GM12892 (cell line): ENCODE results near the gene LMF2.
"Not testable (repeated sequence)": the region's sequence is repeated elsewhere in the genome, so short reads cannot be mapped to it uniquely, and the experiment has no call there.

Experiments
- DNase-seq: peaks from one replicate; pipeline ENCODE4 v3.0.0; 2011; ENCODE audit not compliant: insufficient read length
- FAIRE-seq: peaks from 2 replicates; lab custom pipeline; 2011; peaks lifted over from hg19 to GRCh38; lab: Jason Lieb, UNC
- POLR2A ChIP-seq: IDR thresholded peaks from 2 replicates; pipeline ENCODE4 v1.6.1; 2011; ENCODE audit warnings: low read depth, low read length, control low read depth
- POLR2AphosphoS5 ChIP-seq: IDR thresholded peaks from 2 replicates; pipeline ENCODE4 v1.6.1; 2011; ENCODE audit warnings: low read depth, low read length, control low read depth
- TAF1 ChIP-seq: IDR thresholded peaks from 2 replicates; pipeline ENCODE4 v1.6.1; 2011; ENCODE audit warnings: low read depth, mild to moderate bottlenecking, control low read depth, low read length, borderline replicate concordance

Gene LMF2

DNA sequence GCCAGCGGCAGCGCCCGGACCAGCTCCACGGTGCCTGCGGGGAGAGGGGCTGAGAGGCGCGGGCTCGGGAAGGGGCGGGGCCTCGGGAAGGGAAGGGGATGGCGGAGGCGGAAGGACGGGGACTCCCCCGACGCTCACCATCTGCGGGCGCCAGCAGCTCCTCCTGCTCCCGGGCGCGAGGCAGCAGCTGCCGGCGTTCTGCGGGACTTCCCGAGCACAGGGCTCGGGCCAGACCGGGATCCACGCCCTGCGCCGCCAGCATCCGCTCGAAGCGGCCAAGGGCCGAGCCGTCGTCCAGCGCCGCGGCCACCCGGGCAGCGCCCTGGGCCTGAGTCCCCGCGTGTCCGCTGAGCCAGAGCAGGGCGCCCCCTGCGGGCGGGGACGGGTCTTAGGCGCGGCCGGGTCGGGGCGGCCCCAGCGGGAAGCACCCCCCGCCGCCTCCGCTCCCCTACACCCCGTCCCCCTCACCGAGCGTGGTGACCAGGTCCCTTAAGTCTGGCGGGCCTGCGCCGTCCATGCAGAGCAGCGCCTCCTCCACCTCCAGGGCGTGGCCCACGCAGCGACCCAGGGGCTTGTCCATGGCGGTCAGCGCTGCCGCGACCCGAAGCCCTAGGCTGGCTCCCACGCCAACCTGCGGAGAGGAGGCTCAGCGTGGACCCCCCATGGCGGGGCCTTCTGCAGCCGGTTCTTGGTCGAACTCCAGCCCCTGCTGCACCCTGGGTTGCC lies 18.8 kb upstream of the LMF2 start:
- no peak for FAIRE-seq
- TF ChIP-seq TAF1: peak; percentile 31; the same call in 1 of the 2 replicates
- TF ChIP-seq POLR2A: no peak; the same call in 1 of the 2 replicates

DNA sequence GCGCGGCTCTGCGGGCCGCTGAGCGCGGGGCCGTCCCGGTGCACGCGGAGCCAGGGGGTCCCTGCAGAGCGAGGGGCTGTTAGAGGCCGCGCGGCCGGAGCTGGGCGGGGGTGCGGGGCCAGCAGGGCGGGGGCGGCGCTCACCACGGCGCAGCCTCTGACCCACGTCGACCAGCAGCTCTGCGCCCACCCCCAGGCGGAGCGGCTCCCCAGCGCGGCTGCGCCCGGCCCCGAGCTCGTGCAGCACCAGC lies 18.3 kb upstream of the LMF2 start:
- TF ChIP-seq POLR2A (no peak), TAF1 (no peak), POLR2AphosphoS5 (no peak)
- FAIRE-seq (no peak), DNase-seq (no peak)

More for the DNA sequence above, 18.8 kb upstream of the LMF2 start:
- DNase-seq: peak; percentile 85

DNA sequence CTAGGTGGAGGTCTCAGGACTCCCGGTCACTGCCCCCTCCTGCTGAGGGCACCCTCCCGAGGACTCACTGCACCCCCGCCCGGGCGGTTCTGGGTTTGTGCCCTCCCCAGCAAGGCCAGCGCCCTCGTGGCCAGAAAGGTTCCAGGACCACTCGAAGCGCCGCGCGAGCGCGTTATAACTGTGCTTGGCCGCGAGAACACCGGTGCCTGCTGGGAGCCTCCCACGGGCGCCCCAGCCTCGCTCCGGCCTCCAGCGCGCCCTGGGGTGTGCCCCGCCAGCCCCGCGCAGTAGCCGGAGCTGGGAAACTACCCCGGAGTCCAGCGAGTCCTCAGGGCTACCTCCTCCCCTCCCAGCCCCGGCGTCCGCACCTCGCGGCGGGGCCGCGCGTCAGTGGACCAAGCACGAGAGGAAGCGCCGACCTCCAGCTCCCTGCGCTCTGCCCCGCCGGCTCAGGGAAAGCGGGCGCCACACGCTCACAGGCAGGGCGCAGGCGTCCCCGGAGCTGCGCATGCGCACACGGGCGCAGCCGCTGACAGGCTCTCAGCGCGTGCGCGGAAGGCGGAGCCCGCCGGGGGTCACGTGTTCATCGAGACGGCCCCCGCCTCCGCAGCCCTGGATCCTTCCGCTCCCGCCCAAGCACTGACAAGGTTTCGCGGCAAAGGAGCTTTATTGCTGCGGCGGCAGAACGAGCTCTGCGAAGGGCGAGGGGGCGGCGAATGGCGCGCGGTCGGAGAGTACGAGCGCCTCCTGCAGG lies 17.8 kb upstream of the LMF2 start, which contains the start of gene SCO2:
Gene SCO2, minus strand, starts transcription at position 495 of the 754 bp plus-strand sequence. CDS start 1,187 bp downstream, outside the sequence.
- peak; percentile 99 for FAIRE-seq
- TF ChIP-seq POLR2AphosphoS5 (peak; percentile 68; the same call in 1 of the 2 replicates), POLR2A (peak; percentile 80), TAF1 (no peak; the same call in 1 of the 2 replicates)
- peak; percentile 98 for DNase-seq

DNA sequence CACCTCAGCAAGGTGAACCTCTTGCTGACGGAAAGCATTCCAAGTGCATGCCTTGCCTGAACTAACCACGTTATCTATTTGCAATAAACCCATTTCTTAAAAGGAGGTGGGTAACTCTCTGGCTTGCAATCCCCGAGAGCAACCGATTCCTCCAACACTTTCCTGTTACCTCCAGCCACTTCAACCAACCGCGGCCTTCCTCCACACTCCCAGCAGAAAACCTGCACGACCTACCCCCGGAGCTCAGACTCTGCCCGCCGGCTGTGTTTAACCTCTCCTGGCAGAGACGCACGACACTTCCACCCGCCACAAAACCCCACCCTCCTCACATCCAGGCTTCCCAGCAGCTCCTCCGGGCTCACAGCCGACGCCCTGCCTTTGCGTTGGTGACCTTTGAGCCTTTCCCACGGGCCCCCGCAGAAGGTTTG lies 17.2 kb upstream of the LMF2 start:
- TF ChIP-seq POLR2A (no peak; the same call in 1 of the 2 replicates), TAF1 (0 out of 2 replicates have a peak, but pooled peaks have one; percentile 9), POLR2AphosphoS5 (peak; percentile 85)
- FAIRE-seq (no peak), DNase-seq (no peak)

DNA sequence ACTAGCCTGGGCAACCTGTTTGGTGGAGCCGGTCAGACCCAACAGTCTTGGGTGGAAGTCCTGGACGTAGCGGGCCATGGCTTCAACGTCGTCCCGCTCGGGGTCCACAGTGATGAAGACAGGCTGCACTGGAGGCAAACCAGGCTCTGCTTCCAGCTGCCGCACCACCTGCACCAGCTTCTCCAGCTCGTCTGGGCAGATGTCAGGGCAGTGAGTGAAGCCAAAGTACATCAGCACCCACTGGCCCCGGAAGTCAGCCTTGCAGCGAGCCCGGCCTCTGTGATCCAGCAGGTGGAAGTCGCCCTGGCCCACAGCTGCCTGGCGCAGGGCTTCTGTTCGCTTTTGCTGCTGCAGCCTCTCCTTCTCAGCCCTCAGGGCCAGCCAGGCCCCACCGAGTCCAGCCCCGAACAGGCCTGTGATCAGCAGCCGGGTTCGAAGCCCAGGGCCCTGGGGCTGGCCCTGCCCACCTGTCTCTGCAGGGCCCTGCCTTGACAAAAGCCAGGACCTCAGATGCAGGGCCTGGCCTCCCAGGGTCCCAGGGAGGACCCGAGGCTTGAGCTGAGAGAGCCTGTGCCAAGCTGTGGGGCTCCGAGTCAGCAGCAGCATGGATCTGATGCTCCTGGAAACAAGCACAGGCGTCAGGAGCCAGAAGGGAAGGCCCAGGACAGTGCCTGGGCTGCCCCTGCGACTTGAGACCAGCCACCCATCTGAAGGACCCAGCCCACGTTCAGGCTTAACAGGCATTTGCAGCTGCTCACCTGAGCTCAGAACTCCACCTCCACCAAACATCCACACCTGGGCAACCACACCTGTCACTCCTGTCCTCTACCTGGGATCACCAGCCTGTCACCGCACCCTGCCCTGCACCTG lies 16.5 kb upstream of the LMF2 start:
- FAIRE-seq (no peak), DNase-seq (no peak)
- peak; percentile 33; the same call in 1 of the 2 replicates for TF ChIP-seq POLR2A
- no peak; the same call in 1 of the 2 replicates for TF ChIP-seq POLR2AphosphoS5
- no peak for TF ChIP-seq TAF1

DNA sequence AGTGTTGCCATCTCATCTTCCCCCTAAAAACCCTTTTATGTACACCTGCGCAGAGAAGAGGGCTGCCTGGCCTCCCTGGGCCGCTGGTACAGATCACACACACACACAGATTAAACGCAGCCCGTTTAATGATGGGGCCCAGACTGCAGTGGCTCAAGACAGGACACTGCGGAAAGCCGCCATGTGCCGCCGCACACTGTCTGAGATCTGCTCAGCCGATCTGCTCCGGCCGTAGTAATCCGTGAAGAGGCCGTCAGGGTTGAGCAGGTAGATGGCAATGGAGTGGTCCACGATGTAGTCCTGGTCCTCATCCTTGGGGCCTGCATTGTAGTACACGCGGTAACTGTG lies 15.9 kb upstream of the LMF2 start:
- FAIRE-seq: no peak

DNA sequence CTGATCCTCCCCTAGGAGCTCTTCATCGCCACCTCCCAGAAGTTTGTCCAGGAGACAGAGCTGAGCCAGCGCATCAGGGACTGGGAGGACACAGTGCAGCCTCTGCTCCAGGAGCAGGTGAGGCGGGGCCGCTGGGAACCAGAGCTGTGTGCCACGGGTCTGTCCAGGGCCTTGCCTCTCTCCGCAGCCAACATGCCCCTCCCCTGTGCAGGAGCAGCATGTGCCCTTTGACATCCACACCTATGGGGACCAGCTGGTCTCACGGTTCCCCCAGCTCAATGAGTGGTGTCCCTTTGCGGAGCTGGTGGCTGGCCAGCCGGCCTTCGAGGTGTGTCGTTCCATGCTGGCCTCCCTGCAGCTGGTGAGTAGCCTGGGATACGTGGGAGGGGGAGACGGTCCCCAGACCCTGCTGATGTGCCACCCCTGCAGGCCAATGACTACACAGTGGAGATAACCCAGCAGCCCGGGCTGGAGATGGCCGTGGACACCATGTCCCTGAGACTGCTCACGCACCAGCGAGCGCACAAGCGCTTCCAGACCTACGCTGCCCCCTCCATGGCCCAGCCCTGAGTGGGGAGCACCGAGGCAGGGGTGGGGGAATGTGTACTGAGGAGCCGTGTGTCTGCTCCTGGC lies 15.4 kb upstream of the LMF2 start:
- TF ChIP-seq POLR2AphosphoS5 (no peak), POLR2A (peak; percentile 36)
- no peak for DNase-seq
- FAIRE-seq: no peak

More for the DNA sequence above, 15.9 kb upstream of the LMF2 start:
- no peak for DNase-seq
- TF ChIP-seq POLR2A (0 out of 2 replicates have a peak, but pooled peaks have one; percentile 16), TAF1 (no peak), POLR2AphosphoS5 (no peak)

DNA sequence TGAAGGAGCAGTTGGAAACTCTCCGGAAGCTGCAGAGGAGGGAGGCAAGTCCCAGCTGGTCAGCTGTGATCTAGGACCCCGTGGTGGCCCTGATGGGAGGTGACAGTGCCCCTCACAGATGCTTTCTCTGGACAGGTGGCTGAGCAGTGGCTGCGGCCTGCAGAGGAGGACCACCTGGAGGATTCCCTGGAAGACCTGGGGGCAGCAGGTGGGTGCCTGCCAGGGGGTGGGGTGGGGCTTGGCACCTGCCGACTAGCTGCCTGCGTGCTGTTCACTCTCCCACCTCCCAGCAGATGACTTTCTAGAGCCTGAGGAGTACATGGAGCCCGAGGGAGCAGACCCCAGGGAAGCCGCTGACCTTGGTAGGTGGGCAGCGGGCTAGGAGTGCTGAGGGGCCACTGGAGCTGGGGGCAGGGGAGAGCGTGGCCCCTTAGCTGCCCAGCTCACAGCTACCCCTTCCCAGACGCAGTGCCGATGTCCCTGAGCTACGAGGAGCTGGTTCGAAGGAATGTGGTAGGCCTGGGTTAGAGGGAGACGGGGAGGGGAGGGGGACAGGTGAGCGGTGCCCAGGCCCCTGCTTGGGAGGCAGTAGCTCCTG lies 14.8 kb upstream of the LMF2 start:
- FAIRE-seq: no peak
- no peak for DNase-seq
- TF ChIP-seq POLR2A (no peak), POLR2AphosphoS5 (no peak), TAF1 (no peak)

DNA sequence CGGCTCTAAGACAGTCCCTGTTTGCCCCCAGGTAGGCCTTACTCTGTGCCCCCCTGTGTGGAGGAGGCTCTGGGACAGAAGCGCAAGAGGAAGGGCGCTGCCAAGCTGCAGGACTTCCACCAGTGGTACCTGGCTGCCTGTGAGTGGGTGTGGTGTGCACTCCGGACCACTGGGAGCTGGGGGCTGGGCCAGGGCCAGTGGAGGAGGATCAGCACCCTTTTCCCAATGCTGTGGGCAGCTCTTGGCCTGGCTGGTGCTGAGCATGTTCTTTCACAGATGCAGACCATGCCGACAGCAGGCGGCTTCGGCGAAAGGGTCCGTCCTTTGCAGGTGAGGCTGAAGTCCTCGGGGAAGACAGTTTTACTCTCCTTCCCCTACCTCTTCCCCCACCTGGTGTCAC lies 14.2 kb upstream of the LMF2 start:
- TF ChIP-seq POLR2AphosphoS5 (peak; percentile 38; the same call in 1 of the 2 replicates), TAF1 (no peak), POLR2A (no peak)
- DNase-seq (no peak), FAIRE-seq (no peak)

DNA sequence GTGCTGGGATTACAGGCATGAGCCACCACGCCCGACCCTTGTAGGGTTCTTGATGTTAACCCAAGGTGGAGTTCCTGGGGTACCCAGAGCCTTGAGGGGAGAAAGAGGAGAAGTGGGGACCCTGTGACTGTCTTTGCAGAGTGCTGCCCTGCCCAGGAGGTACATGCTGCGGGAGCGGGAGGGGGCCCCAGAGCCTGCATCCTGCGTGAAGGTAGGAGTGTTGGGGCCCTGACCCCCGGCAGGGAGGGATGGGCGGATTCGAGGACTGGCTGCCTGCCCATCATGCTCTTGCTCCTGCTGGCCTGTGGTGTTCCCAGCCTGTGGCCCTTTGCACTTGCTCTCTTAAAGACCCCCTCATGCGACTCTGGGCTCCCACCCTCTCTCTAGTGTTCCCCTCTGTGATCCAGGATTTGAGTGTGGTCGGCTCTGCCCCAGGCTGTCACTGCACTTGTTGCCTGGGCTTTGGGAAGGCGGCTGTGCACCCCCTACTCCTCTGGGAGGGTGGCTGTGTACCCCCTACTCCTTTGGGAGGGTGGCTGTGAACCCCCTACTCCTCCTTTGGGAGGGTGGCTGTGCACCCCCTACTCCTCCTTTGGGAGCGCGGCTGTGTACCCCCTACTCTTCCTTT lies 13.4 kb upstream of the LMF2 start:
- DNase-seq (no peak), FAIRE-seq (no peak)

DNA sequence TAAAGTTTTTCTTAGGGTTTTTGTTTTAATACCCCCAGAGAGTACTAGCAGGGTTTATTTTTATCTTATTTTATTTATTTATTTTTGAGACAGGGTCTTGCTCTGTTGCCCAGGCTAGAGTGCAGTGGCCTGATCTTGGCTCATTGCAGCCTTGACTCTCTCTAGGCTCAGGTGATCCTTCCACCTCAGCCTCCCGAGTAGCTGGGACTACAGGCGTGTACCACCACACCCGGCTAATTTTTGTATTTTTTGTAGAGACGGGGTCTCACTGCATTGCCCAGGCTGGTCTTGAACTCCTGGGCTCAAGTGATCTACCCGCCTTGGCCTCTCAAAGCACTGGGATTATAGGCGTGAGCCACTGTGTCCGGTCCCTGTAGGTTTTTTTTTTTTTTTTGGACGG lies 12.7 kb upstream of the LMF2 start:
- FAIRE-seq, DNase-seq: not testable (repeated sequence)

More for the DNA sequence above, 13.4 kb upstream of the LMF2 start:
- TF ChIP-seq TAF1 (no peak), POLR2A (no peak), POLR2AphosphoS5 (no peak)
